Fibroblast of upper back skin (primary cell): Measurements from ENCODE around the gene WDR43.
A peak's percentile ranks its signal among the peaks of the same experiment; 100 is the strongest.

Experiments
- DNase-seq: peaks from one replicate; pipeline ENCODE4 v3.0.0-alpha.2; 2013

Gene WDR43

DNA sequence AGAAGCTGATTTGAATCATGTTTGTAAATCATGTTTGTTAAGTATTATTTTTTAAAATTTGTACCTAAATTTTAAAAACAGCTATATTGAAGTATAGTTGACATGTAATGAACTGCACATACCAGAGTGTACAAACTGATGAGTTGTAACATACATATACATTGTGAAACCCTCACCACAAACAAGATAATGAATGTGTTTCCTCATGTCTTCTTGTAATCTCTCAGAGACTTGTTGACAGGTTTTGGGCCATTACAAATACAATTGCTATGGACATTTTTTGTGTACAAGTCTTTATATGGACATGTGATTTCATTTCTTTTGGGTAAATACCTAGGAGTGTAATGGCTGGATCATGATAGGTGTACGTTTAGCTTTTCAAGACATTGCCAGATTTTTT, 21.5 kb downstream of the WDR43 start:
- peak; percentile 50 for DNase-seq

DNA sequence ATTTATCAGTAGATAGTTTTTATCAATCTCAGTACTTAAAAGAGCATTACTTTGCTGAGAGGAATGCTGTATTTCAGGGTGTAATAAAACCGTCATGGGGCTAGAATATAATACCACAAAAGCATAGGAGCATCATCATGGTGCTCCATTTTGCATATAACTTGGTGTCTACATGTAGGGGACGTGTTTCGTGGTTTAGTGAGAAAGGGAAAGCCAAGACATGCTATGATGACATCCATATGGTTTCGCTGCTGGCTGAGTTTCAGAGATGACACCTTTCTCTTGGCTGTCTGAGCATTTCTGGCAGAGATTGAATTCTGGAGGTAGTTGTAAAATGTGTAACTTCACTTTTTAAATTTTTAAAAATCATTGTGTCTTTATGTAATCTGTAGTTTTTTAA, 32.4 kb downstream of the WDR43 start:
- peak; percentile 25 for DNase-seq

DNA sequence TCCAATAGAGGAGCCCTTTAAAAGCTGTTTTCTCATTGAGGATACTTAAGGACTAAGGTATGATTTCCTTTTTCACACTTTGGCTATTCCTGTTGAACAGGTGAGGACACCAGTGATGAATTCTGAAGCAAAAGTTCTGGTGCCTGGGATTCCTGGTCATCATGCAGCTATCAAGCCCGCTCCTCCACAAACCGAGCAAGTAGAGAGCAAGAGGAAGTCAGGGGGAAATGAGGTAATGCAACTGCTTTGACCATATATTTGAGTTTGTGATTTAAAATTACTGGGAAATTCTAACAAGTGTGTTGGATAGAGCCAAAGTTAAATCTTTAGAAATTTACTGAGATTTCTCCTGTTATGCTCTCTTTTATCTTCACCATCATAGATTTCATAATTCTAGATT, 33.0 kb downstream of the WDR43 start:
- DNase-seq, result no peak

DNA sequence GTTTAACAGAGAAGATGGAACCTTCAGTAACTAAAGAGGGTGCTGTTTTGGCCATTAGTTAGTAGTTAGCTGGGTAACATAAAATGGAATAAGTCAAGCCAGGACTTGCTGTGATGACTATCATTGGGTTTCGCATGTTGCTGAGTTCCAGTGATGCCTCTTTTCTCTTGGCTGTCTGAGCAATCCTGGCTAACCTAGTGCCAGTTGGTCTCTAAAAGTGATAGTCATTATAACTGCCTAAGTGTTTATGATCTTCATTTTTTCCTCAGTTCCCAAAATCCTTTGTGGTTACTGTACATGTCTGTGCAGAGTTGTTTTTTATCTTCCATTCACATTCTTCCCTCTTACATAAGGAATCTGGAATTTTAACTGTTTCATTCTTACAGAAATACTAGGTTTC, 33.4 kb downstream of the WDR43 start:
- DNase-seq, result peak; percentile 27

DNA sequence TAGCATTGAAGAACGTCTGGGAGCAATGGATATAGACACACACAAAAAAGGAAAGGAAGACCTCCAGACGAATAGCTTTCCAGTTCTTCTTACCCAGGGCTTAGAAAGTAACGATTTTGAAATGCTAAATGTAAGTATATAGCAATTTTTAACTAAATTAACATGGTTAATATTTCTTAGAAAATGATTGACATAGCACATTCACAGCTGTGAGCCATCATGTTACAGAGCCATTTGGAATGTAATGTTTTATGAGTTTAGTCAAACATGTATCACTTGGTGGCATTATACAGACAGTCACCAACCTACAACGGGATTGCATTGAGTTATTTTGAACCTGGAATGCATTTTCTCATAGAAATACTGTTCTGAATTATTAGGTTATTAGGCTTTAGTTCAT, 35.1 kb downstream of the WDR43 start:
- DNase-seq, result no peak

DNA sequence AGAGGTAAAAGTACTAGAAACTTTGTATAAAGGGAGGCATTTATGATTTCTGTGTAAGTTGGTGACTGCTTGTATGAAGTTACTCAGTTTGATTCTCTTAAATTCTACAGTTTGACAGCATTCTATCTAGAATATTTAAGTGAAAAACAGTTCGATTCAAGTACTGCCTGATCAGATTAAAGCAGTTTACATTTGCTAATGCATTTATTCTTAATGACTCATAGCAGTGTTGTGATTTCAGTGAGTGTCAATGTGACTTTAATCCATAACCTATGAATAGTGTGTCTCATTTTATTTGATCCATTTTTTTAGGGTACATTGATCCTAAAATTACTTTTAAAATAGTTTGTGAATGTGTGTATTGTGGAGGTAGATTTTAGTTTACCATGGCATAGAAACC, 35.7 kb downstream of the WDR43 start:
- DNase-seq, result no peak

DNA sequence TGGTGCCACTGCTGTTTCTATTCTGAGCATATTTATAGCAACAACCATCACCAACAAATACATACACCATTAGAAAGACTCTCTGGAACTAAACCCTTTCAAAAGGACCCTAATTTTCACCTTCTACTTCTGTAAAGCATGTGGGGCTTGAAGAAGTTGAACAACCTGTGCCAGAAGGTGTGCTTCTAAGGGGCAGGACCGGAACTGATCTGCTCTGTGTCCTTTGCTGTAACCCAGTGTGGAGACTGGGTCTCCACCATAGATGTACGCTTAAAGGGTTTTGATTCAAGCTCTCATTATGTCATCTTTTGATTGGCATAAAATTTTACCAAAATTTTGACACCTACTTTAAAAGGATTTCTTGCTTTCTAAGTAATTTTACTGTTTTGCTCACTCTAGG, 40.3 kb downstream of the WDR43 start:
- no peak for DNase-seq

DNA sequence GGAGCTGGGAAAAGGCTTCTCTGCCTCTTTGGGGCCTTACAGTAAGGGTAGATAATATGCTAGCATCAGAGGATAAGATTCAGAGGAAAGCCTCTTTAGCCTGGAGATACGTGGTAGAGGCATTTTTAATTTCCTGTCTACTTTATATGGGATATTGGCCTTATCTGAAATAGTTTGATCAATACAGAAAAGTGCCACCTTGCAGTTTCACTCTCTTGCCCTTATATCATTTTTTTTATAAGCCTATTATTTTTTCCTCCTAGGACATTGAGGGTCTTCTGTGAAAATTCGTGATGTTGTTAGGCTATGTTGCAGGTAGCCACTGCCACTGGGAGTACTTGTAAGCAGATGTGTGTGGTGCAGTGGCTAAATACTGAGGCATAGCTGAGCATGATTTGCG, 46.5 kb downstream of the WDR43 start:
- no peak for DNase-seq

DNA sequence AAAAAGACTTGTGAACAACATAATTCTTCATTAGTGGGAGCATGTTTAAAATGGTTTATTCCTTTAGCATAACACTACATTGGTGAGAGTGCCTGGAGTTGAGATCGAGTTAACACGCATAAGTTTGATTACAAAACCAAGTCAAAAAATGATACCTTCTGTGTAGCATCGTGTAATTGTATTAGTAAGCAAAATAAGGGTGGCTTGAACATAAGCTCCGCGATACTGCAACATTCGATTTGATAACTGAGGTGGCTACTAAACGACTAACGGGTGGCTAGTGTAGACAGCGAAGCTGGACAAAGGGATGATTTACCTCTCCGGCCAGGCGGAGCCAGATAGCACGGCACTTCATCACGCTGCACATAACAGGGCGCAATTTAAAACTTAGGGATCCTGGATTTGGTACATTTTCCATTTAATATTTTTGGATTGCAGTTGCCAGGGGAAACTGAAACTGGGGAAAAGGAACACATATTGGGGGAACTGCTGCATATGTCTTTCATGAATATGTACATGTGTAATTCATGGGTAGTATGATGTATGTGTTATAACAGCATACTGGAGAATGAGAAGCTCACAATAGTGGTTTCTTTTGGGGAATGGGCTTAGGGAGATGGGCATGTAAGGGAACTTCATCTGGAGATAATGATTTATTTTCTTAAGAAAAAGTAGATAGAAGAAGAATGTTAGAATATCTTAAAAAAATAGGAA, 50.2 kb downstream of the WDR43 start:
- DNase-seq, result no peak

DNA sequence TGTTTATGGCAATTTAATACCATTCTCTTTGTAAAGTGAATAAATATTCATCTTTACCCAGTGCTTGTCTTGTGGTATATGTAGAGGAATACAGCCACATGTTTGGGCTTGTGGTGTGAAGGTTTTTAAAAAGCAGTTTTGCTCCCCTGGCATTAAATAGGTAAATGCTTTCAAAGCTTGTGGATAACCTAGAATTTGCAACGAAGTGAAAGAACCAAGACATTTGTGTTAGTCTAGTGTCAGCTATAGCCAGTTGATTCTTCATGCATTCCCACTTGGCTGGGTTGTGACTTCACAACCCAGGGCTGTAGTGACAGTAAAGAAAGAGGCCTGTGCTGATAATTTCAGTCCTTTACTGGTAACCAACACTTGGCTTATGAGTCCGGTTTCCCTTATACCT, 53.7 kb downstream of the WDR43 start:
- DNase-seq, result no peak

DNA sequence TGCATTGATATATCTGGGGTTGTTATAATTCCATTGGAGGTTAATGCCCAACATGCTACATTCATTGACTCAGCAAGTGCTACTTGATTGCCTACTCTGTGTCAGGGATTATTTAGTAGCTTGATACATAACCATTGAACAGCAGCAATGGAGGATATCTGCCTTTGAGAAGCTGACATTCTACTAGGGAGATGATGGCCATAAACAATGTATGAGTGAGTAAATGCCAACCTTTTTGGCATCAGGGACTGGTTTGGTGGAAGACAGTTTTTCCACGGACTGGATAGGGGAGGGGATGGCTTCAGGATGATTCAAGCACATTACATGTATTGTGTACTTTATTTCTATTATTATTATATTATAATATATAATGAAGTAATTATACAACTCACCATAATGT, 54.7 kb downstream of the WDR43 start:
- no peak for DNase-seq

DNA sequence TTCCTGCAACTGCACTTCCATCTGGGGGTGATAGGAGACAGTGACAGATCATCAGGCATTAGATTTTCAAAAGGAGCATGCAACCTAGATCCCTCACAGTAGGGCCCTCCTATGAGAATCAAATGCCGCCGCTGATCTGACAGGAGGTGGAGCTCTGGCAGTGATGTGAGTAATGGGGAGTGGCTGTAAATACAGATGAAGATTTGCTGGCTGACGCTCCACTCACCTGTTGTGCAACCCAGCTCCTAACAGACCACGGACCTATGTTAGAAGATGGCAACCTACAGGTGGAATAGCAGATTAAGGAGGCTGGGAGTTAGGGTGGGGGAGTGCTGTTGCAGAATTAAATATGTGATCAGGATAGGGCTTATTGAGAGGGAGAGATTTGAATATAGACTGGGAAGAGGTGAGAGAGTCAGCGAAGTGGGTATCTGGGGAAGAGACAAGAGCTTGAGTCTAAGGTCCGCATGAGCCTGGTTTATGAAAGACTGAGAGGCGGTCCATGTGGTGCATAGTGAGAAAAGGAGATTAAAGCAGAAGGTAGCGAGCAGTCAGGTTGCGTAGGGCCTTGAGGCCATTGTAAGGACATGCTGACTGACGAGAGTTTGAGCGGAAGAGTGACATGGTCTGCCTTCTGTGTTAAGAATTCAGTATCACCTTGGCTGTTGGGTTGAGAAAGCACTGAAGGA, 55.3 kb downstream of the WDR43 start:
- no peak for DNase-seq

DNA sequence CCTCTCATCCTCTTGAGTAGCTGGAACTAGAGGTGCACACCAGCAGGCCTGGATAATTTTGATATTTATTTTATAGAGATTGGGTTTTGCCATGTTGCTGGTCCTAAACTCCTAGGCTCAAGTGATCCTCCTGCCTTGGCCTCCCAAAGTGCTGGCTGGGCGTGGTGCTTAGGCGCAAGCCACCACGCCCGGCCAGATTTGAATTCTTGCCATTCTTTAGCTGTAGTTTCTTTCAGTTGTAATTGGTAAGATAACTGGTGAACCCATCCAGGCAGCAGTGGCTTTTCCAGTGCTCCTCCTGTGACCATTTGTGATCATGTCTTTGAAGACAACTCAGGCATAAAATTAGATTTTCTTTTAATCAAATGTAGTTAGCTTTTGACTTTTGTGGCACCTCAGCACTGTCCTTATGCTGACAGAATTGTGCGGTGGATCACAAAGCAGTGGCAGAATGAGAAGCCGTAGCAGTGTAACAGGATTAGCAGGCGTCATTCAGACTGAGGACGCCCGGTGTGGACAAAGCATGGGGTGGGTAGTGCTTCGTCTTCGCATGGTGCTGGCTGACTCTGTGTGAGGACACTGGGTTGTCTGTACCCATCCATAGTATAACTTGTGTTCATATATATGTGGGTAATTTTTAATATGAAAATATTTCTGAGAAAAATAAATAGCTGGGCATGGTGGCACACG, 56.6 kb downstream of the WDR43 start:
- no peak for DNase-seq

DNA sequence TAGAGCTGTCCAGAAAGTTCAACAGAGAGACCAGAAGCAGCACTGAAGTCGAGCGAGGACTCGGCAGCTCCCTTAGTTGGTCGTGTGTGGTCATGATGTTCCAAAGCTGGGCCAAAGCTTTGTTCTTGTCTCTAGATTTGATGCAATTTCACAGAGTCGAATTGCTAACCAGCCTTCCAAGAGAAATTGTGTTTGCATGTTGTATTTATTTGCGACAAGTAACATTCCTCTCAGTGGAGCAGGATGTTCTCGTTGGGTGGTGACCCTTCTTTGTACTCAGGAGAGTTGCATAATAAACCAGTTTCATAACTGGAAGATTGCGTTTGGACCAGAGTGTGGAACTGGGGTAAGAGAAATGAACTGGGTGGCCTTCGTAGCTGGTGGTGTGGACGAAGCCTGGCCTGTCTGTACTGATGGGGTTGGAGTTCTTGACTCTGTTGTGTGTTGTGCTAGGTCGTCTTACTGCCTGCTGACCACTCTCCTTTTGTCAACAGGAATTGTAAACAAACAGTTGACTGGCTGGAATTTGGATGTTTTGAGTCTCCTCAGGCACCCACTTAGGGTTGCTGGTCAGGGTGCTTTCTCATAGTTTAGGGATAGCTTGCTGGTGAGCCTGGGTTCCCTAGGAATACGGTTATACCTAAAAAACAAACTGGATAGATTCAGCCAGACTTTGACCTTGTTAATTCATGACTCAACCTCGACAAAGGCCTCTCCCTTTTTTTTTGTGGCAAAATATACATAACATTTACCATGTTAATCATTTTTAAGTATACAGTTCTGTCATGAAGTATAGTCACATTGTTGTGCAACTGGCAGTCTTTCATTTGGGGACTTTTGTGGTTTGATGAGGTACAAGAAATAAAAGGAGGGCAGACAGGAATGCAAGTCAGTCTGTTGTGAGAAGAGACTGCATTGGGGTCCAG, 57.7 kb downstream of the WDR43 start:
- DNase-seq, result no peak

DNA sequence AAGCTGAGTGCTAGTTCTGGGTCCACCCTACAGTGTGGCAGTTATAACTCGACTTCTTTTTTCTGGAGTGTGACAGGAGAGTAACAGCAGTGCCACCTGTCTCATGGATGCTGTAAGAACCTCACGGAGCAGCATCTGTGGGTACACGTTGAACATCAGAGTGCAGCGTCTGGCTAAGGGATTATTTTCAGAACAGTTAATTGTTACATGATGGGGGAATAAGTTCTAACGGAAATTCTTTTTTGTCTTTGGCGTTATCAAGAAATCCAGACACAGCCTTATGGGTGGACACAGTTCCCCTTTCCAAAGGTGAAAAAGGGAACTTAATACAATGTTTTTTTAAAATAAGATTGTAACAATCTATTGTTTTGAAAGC, 58.4 kb downstream of the WDR43 start:
- no peak for DNase-seq

DNA sequence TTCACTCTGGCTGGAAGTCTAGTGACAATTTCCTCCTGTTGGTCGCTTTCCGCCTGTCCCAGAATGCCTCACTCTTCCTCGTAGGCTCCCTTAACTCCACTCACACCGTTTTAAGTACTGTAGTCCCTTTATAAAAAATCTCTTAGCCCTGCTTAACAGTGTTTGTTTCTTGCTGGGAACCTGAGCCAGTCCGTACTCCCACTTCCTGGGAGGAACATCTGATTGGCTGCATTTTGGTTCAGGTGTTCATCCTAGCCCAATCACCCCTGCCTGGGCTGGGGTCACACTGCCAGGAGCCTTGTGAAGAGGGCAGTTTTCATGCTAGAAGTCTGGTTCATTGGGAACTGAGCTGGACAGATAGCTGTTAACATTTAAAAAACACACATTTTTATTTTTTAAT, 61.0 kb downstream of the WDR43 start:
- no peak for DNase-seq

DNA sequence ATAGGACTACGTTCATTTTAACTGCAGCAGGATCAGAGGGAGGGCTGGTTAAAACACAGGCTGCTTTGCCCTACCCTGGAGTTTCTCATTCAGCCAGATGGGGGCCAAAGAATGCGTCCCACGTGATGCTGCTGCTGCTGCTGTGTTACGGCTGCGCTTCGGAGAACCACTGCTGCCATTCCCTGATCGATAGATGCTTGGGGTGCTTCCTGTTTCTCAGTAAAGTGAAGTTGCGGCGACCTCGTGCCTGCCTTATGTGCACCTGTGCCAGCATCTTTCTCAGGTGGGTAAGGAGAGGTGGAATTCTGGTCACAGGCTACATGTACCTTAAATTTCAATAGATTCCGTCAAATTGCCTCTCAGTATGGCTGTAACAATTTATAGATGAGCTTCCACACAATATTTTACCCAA, 62.0 kb downstream of the WDR43 start:
- peak; percentile 46 for DNase-seq

DNA sequence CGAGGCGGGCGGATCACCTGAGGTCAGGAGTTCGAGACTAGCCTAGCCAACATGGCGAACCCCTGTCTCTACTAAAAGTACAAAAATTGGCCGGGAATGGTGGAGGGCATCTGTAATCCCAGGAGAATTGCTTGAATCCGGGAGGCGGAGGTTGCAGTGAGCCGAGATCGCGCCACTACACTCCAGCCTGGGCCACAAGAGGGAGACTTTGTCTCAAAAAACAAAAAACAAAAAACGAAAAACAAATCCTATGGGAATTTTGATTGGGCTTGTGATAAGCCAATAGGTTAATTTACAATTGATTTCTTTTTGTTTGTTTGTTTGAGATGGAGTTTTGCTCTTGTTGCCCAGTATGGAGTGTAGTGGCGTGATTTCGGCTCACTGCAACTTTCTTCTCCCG, 62.4 kb downstream of the WDR43 start:
- peak; percentile 32 for DNase-seq

DNA sequence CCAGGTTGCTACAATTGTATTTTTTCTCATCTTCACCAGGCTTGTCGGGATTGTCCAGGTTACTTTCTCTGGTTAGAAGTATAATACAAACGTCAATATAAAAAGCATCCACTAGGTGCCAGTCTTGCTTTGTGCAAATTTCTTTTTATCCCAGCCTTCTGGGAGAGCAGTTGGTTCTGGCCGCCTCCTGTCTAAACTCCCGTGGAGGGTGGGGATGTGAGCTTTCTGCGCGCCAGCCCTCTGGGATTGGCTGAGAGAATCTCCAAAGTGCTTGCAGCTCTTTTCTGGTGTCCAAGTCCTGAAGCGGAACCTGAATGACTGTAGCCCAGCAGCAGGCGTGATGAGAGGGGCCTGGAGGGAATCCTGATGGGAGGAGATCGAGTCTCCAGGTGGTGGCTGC, 64.2 kb downstream of the WDR43 start:
- peak; percentile 78 for DNase-seq

DNA sequence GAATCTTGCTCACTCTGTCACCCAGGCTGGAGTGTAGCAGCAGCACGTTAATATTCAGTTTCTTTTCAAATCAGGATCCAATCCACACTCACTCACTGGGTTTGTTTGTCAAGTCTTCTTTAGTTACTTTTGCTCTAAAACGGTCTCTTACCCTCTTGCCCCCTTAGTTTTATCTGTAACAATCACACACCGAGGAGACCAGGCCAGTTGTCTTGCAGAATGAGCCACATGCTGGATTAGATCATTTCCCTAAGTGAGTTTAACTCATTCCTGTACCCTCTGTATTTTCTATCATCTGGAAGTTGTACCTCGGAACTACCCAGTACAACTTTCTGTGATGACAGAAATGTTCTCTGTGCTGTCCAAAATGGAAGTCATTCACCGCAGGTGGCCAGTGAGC, 65.9 kb downstream of the WDR43 start:
- no peak for DNase-seq

DNA sequence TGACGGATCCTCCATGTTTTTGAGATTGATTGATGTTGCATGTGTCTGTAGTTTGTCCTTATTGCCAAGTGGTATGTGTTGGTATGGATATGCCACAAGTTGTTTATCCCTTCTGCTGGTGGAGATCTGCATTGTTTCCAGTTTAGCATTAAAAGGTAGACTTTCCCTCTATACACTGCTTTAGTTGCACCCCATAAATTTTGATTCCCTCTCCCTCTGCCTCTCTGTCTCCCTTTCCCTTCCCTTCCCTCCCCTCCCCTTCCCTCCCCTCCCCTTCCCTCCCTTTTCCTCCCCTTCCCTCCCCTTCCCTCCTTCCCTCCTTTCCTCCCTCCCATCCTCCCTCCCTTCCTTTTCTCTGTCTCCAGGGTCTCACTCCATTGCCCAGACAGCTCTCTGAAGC, 68.0 kb downstream of the WDR43 start:
- no peak for DNase-seq

DNA sequence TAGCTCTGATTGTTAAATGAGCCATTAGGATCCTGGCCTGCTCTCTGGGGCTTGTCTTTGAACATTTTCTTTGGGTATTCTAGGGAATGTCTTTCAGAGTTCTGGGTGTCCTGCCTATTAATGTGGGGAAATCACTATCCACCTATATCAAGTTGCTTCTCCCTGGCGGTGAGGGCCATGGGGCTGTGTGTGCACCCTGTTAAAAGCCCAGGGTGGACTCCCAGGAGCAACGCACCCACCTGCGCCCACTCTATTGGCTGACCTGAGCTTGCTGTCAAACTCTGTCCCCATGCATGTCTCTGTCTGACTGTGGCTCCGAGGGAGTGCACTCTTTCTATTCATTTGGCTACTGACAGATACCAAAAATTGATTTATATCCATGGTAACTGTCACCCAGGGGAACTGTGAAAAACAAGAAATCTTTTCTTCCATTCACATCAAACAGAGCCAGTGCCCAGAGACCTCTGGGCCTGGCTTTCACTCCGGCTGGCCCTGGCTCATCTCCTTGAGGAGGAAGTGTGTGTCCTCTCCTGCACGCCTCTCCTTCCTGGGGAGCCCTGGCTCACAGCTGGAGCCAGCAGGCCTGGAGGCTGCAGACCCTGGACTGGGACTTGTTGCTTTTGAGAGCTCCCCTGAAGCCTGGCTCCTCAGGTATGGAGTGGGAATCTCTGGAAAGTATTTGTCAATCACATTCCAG, 76.1 kb downstream of the WDR43 start:
- DNase-seq, result no peak
